ENCODE results near the gene HTR7. TPM values are rescaled to one million over a fixed set of nuclear protein-coding genes. Genes with fewer than 3 reads are reported as not detected.
A peak's percentile ranks its signal among the peaks of the same experiment; 100 is the strongest.

The HTR7 gene
- total RNA-seq, 2 donors from 2014 or later = 5.4 to 9.9 TPM

DNA sequence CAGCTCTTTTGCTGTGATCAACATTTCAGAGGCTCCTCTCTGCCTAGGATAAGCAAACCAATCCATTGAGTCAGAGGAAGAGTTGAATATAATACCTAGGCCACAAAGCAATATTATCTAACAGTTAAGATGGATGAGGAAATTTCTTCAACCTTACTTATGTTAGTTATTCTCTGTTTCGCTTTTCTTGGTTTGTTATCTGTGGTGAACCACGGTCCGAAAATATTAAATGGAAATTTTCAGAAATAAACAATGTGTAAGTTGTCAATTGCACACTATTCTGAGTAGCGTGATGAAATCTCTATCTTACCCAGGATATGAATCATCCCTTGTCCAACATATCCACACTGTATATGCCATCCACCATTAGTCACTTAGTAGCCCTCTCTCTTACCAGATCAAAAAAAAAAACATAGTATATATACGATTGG, 1.5 kb upstream of the HTR7 start:
- H3K27ac ChIP-seq = no peak overlapping the region
- ATAC-seq (ENCODE audit: insufficient number of reproducible peaks, low FRiP score, low read depth) (no peak), DNase-seq (ENCODE audit: low spot score) (no peak)
- no peaks in the 10 kb centered on the region for H3K9me3 ChIP-seq
- H3K36me3 ChIP-seq = no peaks in the 10 kb centered on the region
- no peak for TF ChIP-seq CTCF (IDR thresholded peaks at IDR 0.05)
- H3K4me3 ChIP-seq = no peak overlapping the region
- H3K27me3 ChIP-seq (replicated peaks; ENCODE audit: insufficient read depth) = no peaks in the 10 kb centered on the region
- H3K4me1 ChIP-seq (ENCODE audit: control insufficient read depth in 1 of 2, low read depth in 2 of 2) = peaks cover 3 to 10% of the 10 kb centered on the region in 2 donors

DNA sequence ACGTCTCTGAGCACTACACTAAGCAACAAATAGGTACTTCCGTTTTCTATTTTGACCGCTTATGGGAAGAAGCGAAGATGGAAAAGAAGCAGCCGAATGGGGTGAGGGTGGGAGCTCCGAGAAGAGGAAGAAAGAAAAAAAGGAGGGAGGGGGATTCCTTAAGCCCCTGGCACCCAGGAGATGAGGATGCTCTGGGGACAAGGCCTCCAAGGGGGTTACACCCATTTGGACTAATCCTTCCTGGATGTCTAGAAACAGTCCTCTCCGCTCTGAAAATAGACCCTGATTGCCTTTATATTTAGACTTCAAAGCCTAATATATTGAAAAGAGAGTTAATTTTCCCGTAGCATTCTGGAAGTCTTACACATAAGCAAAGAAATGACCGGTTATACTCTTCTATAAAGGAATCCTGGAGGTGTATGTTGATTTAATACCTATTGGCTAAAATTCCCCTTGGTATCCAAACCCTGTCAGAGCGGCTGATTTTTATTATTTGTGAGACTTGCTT, 676 bp upstream of the HTR7 start:
- no peak for ATAC-seq (ENCODE audit: insufficient number of reproducible peaks, low FRiP score, low read depth)
- Histone ChIP-seq H3K36me3 (no peaks in the 10 kb centered on the region), H3K27ac (peak overlapping the region; percentile 34 to 66), H3K27me3 (replicated peaks; ENCODE audit: insufficient read depth) (no peaks in the 10 kb centered on the region), H3K4me1 (ENCODE audit: control insufficient read depth in 1 of 2, low read depth in 2 of 2) (peaks cover 3 to 10% of the 10 kb centered on the region in 2 donors), H3K4me3 (peak overlapping the region; percentile 89), H3K9me3 (no peaks in the 10 kb centered on the region)
- no peak for DNase-seq (ENCODE audit: low spot score)
- no peak for TF ChIP-seq CTCF (IDR thresholded peaks at IDR 0.05)

GRCh38 chr10:90856964-90857634, 740 bp downstream of the HTR7 start:
- no peak for TF ChIP-seq CTCF (IDR thresholded peaks at IDR 0.05)
- DNase-seq (ENCODE audit: low spot score) = no peak
- H3K4me3 ChIP-seq = peak overlapping the region; percentile 89
- H3K27ac ChIP-seq = peak overlapping the region in 1 of 2 donors; percentile 47
- no peaks in the 10 kb centered on the region for H3K27me3 ChIP-seq (replicated peaks; ENCODE audit: insufficient read depth)
- peaks cover 3 to 10% of the 10 kb centered on the region in 2 donors for H3K4me1 ChIP-seq (ENCODE audit: control insufficient read depth in 1 of 2, low read depth in 2 of 2)
- H3K36me3 ChIP-seq = no peaks in the 10 kb centered on the region
- no peak for ATAC-seq (ENCODE audit: insufficient number of reproducible peaks, low FRiP score, low read depth)
- H3K9me3 ChIP-seq = no peaks in the 10 kb centered on the region

GRCh38 chr10:90856261-90856660, 1.6 kb downstream of the HTR7 start:
- H3K27me3 ChIP-seq (replicated peaks; ENCODE audit: insufficient read depth) = no peaks in the 10 kb centered on the region
- no peak overlapping the region for H3K27ac ChIP-seq
- no peak for TF ChIP-seq CTCF (IDR thresholded peaks at IDR 0.05)
- H3K9me3 ChIP-seq = peaks cover 2% of the 10 kb centered on the region
- H3K4me3 ChIP-seq = peak overlapping the region; percentile 89
- peaks cover 3 to 10% of the 10 kb centered on the region in 2 donors for H3K4me1 ChIP-seq (ENCODE audit: control insufficient read depth in 1 of 2, low read depth in 2 of 2)
- ATAC-seq (ENCODE audit: insufficient number of reproducible peaks, low FRiP score, low read depth) (no peak), DNase-seq (ENCODE audit: low spot score) (no peak)
- H3K36me3 ChIP-seq = no peaks in the 10 kb centered on the region

DNA sequence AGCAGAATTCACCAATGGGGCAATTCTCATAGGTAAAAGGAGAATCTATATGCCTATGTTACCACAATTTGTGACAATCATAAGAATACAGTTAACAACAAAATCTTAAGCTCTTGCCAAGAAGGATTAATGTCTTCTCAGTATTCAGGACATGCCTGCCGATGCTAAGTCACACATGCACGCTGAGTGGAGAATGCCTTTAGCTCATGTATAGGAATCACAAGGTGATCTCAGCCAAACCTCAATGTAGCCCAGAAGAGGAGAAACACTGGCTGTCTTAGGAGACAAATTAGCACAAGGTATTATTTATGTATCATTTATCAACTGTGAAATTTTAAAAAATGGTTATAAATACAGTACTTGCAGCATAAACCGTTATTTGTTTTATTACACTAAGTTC, 2.7 kb downstream of the HTR7 start:
- no peak for ATAC-seq (ENCODE audit: insufficient number of reproducible peaks, low FRiP score, low read depth)
- Histone ChIP-seq H3K4me1 (ENCODE audit: control insufficient read depth in 1 of 2, low read depth in 2 of 2) (peaks cover 3 to 10% of the 10 kb centered on the region in 2 donors), H3K9me3 (peaks cover 7% of the 10 kb centered on the region), H3K27ac (no peak overlapping the region), H3K4me3 (no peak overlapping the region), H3K36me3 (no peaks in the 10 kb centered on the region), H3K27me3 (replicated peaks; ENCODE audit: insufficient read depth) (no peaks in the 10 kb centered on the region)
- no peak for DNase-seq (ENCODE audit: low spot score)
- no peak for TF ChIP-seq CTCF (IDR thresholded peaks at IDR 0.05)
